Left lung (tissue), 10 donors: ENCODE data around the gene RASGRP3. TPM values are rescaled to one million over a fixed set of nuclear protein-coding genes. Genes with fewer than 3 reads are reported as not detected.

Experiments
- ATAC-seq: fragments of 200-7000 bp; cut with Tn5 transposase; one replicate; pipeline ENCODE4 v1.9.1; 2020; ENCODE audit warnings: moderate library complexity
- DNase-seq, 4 donors: peaks; one replicate each; pipeline ENCODE4 v3.0.0-alpha.2; 2013 to 2020
- H3K27ac ChIP-seq, 2 donors: fragments of 200-600 bp; sonication (generic) in 1 of 2; one replicate each; pipeline versions ENCODE4 v1.5.0 to v1.8.0; 2020 to 2021
- H3K27me3 ChIP-seq, 2 donors: fragments of 200-600 bp; sonication (generic) in 1 of 2; one replicate each; pipeline versions ENCODE4 v1.5.0 to v1.8.0; 2020 to 2021
- H3K36me3 ChIP-seq, 2 donors: fragments of 200-600 bp; sonication (generic) in 1 of 2; one replicate each; pipeline versions ENCODE4 v1.5.0 to v1.8.0; 2020 to 2021
- H3K4me1 ChIP-seq, 2 donors: fragments of 200-600 bp; one replicate each; pipeline ENCODE4 v1.8.0; 2021
- H3K4me3 ChIP-seq, 2 donors: fragments of 200-600 bp; sonication (generic) in 1 of 2; one replicate each; pipeline versions ENCODE4 v1.5.0 to v1.8.0; 2020 to 2021; ENCODE audit warnings: mild to moderate bottlenecking in 1 of 2
- H3K9me3 ChIP-seq, 2 donors: fragments of 200-600 bp; sonication (generic) in 1 of 2; one replicate each; pipeline versions ENCODE4 v1.5.0 to v1.8.0; 2020 to 2021
- intact Hi-C, 2 donors: fragments of 100-400 bp; cut with DNase I; formaldehyde crosslinking; loops; one replicate each; pipeline versions ENCODE4 v1.11.2 to v1.14.2; 2022
- polyA plus RNA-seq, 6 donors: library from polyadenylated mRNA; unstranded; fragments of 120-200 nt; gene quantifications; one replicate each; pipeline ENCODE4 v1.2.1, GENCODE V29; 2013; ENCODE audit not compliant: insufficient read length in 6 of 6
- total RNA-seq, 2 donors: library from RNA; stranded (reverse); fragmentation: NEBNext Ultra II Directional; extraction: Animal tissue kit (Norgen Biotek cat#: 25700); gene quantifications; one replicate each; pipeline ENCODE4 v1.2.1, GENCODE V29; 2021
- TF ChIP-seq, protein P1 (sequence below), 2 donors: fragments of 200-600 bp; sonication (generic) in 1 of 2; IDR thresholded peaks; one replicate each; pipeline versions ENCODE4 v1.5.0 to v1.8.0; 2021; ENCODE audit warnings: antibody characterized with exemption in 2 of 2
- donor health status: DM: no; HTN: yes; CAD: no.
- donor health status: DM: no; HTN: no; CAD: no.

The RASGRP3 gene
- total and polyA plus RNA-seq, 8 donors, result 20.3 to 48.7 (median 36.8) TPM

DNA sequence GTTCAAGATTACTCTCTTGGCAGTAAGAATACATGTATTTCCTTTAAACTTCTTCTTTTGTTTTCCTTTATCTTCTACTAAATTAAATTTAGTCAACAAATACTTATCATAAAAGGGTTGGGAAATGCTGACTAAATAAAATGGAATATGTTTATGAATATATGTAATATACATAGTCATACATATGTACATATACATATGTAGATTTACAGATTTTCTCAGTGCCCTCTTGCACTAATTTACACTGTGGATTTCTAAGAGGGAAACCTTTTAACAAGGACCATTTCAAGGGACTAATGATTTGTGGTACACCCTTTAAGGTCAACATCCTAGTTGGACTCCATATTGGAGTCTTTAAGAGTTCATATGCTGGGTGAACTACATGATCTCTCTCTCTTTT, 85.4 kb downstream of the RASGRP3 start:
- H3K4me3 ChIP-seq, result no peak overlapping the region

DNA sequence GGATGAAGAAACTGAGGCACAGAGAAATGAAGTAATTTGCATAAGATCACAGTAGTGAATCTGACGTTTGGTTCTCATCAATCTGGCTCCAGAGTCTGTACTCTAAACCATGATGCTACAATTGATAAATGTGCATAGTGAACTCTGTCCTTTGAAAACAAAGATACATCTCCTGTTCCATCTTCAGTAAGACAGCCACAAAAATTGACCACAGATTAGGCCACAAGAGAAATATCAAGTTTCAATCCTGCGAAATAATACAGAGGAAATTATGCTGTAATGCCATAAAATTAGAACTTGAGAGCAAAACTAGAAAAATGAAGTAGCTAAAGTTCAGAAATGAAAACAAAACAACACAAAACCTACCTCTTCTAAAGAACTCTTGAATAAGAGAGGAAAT, 94.2 kb downstream of the RASGRP3 start:
- no peaks in the 10 kb centered on the region for H3K27me3 ChIP-seq
- no peaks in the 10 kb centered on the region for H3K9me3 ChIP-seq
- no peak for ATAC-seq
- no peaks in the 10 kb centered on the region for H3K36me3 ChIP-seq
- no peak overlapping the region for H3K4me3 ChIP-seq
- no peaks in the 10 kb centered on the region for H3K4me1 ChIP-seq
- DNase-seq, result no peak
- intact Hi-C loops, result no loop called here
- no peak overlapping the region for H3K27ac ChIP-seq
- TF ChIP-seq, protein P1, sequence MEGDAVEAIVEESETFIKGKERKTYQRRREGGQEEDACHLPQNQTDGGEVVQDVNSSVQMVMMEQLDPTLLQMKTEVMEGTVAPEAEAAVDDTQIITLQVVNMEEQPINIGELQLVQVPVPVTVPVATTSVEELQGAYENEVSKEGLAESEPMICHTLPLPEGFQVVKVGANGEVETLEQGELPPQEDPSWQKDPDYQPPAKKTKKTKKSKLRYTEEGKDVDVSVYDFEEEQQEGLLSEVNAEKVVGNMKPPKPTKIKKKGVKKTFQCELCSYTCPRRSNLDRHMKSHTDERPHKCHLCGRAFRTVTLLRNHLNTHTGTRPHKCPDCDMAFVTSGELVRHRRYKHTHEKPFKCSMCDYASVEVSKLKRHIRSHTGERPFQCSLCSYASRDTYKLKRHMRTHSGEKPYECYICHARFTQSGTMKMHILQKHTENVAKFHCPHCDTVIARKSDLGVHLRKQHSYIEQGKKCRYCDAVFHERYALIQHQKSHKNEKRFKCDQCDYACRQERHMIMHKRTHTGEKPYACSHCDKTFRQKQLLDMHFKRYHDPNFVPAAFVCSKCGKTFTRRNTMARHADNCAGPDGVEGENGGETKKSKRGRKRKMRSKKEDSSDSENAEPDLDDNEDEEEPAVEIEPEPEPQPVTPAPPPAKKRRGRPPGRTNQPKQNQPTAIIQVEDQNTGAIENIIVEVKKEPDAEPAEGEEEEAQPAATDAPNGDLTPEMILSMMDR (IDR thresholded peaks at IDR 0.05), result no peak

More for the DNA sequence above, 85.4 kb downstream of the RASGRP3 start:
- DNase-seq, result no peak
- Histone ChIP-seq H3K4me1 (no peaks in the 10 kb centered on the region), H3K27ac (no peak overlapping the region), H3K36me3 (peaks cover 0 to 18% of the 10 kb centered on the region in 2 donors), H3K9me3 (no peaks in the 10 kb centered on the region), H3K27me3 (no peaks in the 10 kb centered on the region)
- no peak for ATAC-seq
- intact Hi-C loops, result loop anchor here in 1 of 2 donors (10.0 kb wide), 1 partner anchor 77 kb away; no protein-coding TSS in a partner anchor
- TF ChIP-seq, protein P1 (IDR thresholded peaks at IDR 0.05), result no peak

DNA sequence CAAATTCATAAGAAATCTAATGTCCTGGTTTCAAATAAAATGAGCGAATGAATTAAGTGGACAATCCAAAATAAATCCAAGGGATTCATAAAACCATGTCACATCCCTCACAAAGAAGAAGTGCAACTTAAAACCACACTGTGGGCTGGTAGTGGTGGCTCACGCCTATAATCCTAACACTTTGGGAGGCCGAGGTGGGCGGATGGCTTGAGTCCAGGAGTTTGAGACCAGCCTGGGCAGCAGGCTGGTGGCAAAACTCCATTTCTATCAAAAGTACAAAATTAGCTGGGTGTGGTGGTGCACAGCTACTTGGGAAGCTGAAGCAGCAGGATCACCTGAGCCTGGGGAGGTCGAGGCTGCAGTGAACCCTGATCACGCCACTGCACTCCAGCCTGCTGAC, 97.2 kb downstream of the RASGRP3 start:
- H3K9me3 ChIP-seq, result no peaks in the 10 kb centered on the region
- intact Hi-C loops, result no loop called here
- H3K4me1 ChIP-seq, result no peaks in the 10 kb centered on the region
- H3K27ac ChIP-seq, result no peak overlapping the region
- no peaks in the 10 kb centered on the region for H3K27me3 ChIP-seq
- ATAC-seq, result no peak
- TF ChIP-seq, protein P1 (IDR thresholded peaks at IDR 0.05), result no peak
- DNase-seq, result no peak
- no peaks in the 10 kb centered on the region for H3K36me3 ChIP-seq
- no peak overlapping the region for H3K4me3 ChIP-seq

- Histone ChIP-seq H3K4me1 (peaks cover 0 to 5% of the 10 kb centered on the region in 2 donors), H3K4me3 (no peak overlapping the region), H3K36me3 (no peaks in the 10 kb centered on the region), H3K27me3 (no peaks in the 10 kb centered on the region), H3K9me3 (no peaks in the 10 kb centered on the region), H3K27ac (no peak overlapping the region)
- no peak for DNase-seq
- no peak for ATAC-seq
- intact Hi-C loops, result no loop called here
- TF ChIP-seq, protein P1 (IDR thresholded peaks at IDR 0.05), result no peak
These were observed 100.6 kb downstream of the RASGRP3 start for GRCh38 chr2:33577084-33577483.

DNA sequence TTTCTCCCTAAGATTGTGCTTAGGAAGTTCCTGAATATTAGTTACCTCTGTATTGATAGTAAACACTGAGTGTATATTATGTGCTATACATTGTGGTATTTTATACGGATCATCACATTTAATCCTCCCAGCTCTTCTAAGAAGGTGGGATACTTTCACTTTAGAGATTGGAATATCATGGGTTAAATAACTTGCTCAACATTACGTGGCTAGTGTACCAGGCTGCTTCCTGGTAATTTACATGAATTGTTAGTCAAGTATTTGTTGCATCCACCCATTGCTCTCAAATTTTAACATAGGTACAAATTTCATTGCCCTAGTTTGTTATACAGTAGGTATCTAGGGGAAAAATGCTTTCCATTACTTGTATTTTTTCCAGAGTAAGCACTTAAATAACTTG, 101.2 kb downstream of the RASGRP3 start:
- intact Hi-C loops, result no loop called here
- ATAC-seq (no peak), DNase-seq (no peak)
- Histone ChIP-seq H3K36me3 (no peaks in the 10 kb centered on the region), H3K4me3 (no peak overlapping the region), H3K27me3 (no peaks in the 10 kb centered on the region), H3K9me3 (no peaks in the 10 kb centered on the region), H3K27ac (no peak overlapping the region), H3K4me1 (peaks cover 0 to 10% of the 10 kb centered on the region in 2 donors)
- TF ChIP-seq, protein P1 (IDR thresholded peaks at IDR 0.05), result no peak
